Lower lobe of right lung (tissue), 2 donors: ENCODE results near the gene PPP1R27. TPM values are rescaled to one million over a fixed set of nuclear protein-coding genes. Genes with fewer than 3 reads are reported as not detected.

Experiments
- ATAC-seq, 2 donors: fragments of 200-7000 bp; cut with Tn5 transposase; one replicate each; pipeline ENCODE4 v1.9.1; 2020 to 2022; ENCODE audit warnings: mild to moderate bottlenecking in 2 of 2, moderate library complexity in 2 of 2
- DNase-seq: peaks from one replicate; pipeline ENCODE4 v3.0.0-alpha.2; 2020
- H3K27ac ChIP-seq: fragments of 200-600 bp; one replicate; pipeline ENCODE4 v1.8.0; 2022
- H3K27me3 ChIP-seq: fragments of 200-600 bp; one replicate; pipeline ENCODE4 v1.8.0; 2022; ENCODE audit warnings: low read depth
- H3K36me3 ChIP-seq: fragments of 200-600 bp; one replicate; pipeline ENCODE4 v1.8.0; 2022; ENCODE audit warnings: mild to moderate bottlenecking
- H3K4me1 ChIP-seq: fragments of 200-600 bp; one replicate; pipeline ENCODE4 v1.8.0; 2022
- H3K4me3 ChIP-seq: fragments of 200-600 bp; one replicate; pipeline ENCODE4 v1.8.0; 2022; ENCODE audit warnings: mild to moderate bottlenecking
- H3K9me3 ChIP-seq: fragments of 200-600 bp; one replicate; pipeline ENCODE4 v1.8.0; 2022
- intact Hi-C: fragments of 100-400 bp; cut with DNase I; formaldehyde crosslinking; loops from one replicate; pipeline ENCODE4 v1.11.0; 2022
- total RNA-seq: library from RNA; stranded (reverse); fragmentation: NEBNext Ultra II Directional; extraction: Animal tissue kit (Norgen Biotek cat#: 25700); gene quantifications from one replicate; pipeline ENCODE4 v1.2.1, GENCODE V29; 2021
- TF ChIP-seq, protein P1 (sequence below): fragments of 200-600 bp; IDR thresholded peaks from one replicate; pipeline ENCODE4 v1.8.0; 2022; ENCODE audit warnings: antibody characterized with exemption, mild to moderate bottlenecking
- donor health status: DM: no; HTN: yes; CAD: no; lungs with severe emphysema.

PPP1R27 gene
- total RNA-seq, 1 donor from 2014 or later = not detected

DNA sequence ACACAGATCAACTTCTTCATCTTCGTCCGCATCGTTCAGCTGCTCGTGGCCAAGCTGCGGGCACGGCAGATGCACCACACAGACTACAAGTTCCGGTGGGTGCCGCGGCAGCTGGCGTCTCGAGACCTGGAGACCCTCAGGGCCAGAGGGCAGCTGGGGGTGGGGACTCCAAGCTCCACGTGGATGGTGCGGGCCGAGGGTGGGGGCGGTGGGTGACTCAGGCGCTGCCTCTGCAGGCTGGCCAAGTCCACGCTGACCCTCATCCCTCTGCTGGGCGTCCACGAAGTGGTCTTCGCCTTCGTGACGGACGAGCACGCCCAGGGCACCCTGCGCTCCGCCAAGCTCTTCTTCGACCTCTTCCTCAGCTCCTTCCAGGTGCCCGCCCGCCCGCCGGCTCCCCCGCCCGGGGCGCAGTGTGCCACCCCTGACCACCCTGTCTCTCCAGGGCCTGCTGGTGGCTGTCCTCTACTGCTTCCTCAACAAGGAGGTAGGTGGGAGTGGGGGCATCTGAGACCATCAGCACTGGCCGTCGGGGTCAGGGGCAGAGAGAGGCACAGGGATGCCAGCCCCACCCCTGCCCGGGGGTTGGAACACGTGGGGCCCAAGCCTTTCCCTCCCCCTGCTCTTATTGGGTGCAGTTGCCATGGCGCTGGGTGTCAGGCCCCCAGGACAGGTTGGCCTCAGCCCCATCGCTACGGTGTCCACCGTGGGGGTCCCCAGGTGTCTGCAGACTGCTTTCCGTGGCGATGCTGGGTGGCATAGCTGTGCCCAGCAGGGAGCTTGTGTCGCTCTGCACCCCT, 22.1 kb downstream of the PPP1R27 start:
- no peaks in the 10 kb centered on the region for H3K9me3 ChIP-seq
- DNase-seq = no peak
- H3K4me1 ChIP-seq = no peaks in the 10 kb centered on the region
- peaks cover 50% of the 10 kb centered on the region for H3K27me3 ChIP-seq
- intact Hi-C loops = no loop called here
- H3K4me3 ChIP-seq = no peak overlapping the region
- no peak for ATAC-seq
- TF ChIP-seq, protein P1, sequence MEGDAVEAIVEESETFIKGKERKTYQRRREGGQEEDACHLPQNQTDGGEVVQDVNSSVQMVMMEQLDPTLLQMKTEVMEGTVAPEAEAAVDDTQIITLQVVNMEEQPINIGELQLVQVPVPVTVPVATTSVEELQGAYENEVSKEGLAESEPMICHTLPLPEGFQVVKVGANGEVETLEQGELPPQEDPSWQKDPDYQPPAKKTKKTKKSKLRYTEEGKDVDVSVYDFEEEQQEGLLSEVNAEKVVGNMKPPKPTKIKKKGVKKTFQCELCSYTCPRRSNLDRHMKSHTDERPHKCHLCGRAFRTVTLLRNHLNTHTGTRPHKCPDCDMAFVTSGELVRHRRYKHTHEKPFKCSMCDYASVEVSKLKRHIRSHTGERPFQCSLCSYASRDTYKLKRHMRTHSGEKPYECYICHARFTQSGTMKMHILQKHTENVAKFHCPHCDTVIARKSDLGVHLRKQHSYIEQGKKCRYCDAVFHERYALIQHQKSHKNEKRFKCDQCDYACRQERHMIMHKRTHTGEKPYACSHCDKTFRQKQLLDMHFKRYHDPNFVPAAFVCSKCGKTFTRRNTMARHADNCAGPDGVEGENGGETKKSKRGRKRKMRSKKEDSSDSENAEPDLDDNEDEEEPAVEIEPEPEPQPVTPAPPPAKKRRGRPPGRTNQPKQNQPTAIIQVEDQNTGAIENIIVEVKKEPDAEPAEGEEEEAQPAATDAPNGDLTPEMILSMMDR = no peak
- H3K27ac ChIP-seq = no peak overlapping the region
- H3K36me3 ChIP-seq = no peaks in the 10 kb centered on the region

DNA sequence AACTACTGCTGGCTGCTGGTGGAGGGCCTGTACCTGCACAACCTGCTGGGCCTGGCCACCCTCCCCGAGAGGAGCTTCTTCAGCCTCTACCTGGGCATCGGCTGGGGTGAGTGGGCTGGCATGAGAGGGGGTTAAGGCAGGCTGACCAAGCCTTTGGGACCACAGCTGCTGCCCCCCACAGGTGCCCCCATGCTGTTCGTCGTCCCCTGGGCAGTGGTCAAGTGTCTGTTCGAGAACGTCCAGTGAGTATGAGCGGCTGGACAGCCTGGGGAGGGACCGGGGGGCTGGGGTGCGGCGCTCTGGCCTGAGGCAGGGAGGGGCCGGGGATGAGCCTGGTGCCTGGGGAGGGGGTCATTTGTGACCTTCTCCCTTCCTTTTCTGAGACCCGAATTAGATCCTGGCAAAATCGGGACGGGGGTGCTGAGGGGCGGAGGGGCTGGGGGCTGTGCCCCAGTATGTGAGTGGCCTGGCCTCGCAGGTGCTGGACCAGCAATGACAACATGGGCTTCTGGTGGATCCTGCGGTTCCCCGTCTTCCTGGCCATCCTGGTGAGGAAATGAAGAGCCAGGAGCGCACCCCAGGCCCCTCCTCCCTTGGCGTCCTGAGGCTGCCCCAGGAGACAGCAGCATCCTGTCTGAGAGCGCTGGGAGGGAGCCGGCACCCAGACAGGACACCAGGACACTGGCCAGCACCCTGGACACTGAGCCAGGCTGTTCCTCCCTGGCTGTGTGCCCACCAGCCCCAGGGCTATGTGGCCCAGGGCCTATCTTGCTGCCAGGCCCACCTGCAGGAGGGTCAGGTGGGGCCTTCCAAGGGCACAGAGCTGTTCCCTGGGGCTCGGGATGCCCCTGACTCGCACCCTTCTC, 22.9 kb downstream of the PPP1R27 start:
- ATAC-seq (no peak), DNase-seq (no peak)
- Histone ChIP-seq H3K27ac (no peak overlapping the region), H3K36me3 (no peaks in the 10 kb centered on the region), H3K9me3 (no peaks in the 10 kb centered on the region), H3K4me3 (no peak overlapping the region), H3K4me1 (no peaks in the 10 kb centered on the region), H3K27me3 (peaks cover 54% of the 10 kb centered on the region)
- intact Hi-C loops = no loop called here
- TF ChIP-seq, protein P1 = no peak

DNA sequence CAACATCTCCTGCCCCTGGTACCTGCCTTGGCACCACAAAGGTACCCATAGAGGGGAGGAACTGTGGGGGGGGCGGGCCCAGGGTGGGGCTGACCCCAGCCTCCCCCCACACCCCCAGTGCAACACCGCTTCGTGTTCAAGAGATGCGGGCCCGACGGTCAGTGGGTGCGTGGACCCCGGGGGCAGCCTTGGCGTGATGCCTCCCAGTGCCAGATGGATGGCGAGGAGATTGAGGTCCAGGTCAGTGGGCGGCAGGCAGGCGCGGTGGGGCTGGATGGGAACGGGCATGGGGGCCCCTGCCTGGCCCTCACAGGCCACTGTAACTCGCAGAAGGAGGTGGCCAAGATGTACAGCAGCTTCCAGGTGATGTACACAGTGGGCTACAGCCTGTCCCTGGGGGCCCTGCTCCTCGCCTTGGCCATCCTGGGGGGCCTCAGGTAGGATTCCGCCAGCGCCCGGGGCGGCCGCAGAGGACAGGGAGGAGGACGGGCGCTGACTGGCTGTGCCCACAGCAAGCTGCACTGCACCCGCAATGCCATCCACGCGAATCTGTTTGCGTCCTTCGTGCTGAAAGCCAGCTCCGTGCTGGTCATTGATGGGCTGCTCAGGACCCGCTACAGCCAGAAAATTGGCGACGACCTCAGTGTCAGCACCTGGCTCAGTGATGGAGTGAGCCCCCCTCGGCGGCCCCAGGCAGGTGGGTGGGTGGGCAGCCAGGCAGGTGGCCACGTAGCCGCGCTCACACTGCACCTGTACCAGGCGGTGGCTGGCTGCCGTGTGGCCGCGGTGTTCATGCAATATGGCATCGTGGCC, 23.8 kb downstream of the PPP1R27 start:
- intact Hi-C loops = no loop called here
- no peak for ATAC-seq
- Histone ChIP-seq H3K27me3 (peaks cover 62% of the 10 kb centered on the region), H3K4me3 (no peak overlapping the region), H3K27ac (no peak overlapping the region), H3K9me3 (no peaks in the 10 kb centered on the region), H3K4me1 (no peaks in the 10 kb centered on the region), H3K36me3 (no peaks in the 10 kb centered on the region)
- TF ChIP-seq, protein P1 = no peak
- no peak for DNase-seq

DNA sequence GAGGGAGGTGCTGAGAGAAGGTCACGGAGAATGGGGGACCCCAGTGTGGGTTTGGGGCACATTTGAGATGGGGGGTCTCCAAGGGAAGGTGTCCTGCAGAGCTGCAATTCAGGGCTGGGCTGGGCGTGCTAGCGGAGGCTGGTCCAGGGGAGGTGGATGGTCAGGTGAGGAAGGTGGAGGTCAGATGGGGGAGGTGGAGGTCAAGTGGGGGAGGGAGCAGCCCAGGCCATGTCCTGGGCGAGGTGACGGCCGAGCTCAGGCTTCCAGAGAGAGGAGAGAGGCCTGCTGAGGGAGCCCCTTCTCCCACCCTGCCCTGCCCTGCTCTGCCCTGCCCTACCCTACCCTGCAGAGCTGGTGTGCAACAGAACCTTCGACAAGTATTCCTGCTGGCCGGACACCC, 24.4 kb downstream of the PPP1R27 start:
- intact Hi-C loops = no loop called here
- ATAC-seq (no peak), DNase-seq (no peak)
- no peaks in the 10 kb centered on the region for H3K36me3 ChIP-seq
- H3K9me3 ChIP-seq = no peaks in the 10 kb centered on the region
- H3K4me3 ChIP-seq = no peak overlapping the region
- no peak overlapping the region for H3K27ac ChIP-seq
- TF ChIP-seq, protein P1 = no peak
- peaks cover 68% of the 10 kb centered on the region for H3K27me3 ChIP-seq
- no peaks in the 10 kb centered on the region for H3K4me1 ChIP-seq

DNA sequence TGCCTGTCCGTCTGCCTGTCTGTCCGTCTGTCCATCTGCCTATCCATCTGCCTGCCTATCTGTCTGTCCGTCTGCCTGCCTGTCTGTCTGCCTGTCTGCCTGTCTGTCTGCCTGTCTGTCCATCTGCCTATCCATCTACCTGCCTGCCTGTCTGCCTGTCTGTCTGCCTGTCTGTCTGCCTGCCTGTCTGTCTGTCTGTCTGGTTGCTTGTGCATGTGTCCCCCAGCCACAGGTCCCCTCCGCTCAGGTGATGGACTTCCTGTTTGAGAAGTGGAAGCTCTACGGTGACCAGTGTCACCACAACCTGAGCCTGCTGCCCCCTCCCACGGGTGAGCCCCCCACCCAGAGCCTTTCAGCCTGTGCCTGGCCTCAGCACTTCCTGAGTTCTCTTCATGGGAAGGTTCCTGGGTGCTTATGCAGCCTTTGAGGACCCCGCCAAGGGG, 25.3 kb downstream of the PPP1R27 start:
- peaks cover 76% of the 10 kb centered on the region for H3K27me3 ChIP-seq
- TF ChIP-seq, protein P1 = no peak
- H3K4me1 ChIP-seq = peaks cover 5% of the 10 kb centered on the region
- no peak overlapping the region for H3K4me3 ChIP-seq
- H3K9me3 ChIP-seq = no peaks in the 10 kb centered on the region
- DNase-seq (no peak), ATAC-seq (no peak)
- H3K36me3 ChIP-seq = no peaks in the 10 kb centered on the region
- H3K27ac ChIP-seq = no peak overlapping the region
- intact Hi-C loops = no loop called here
